HG03108 (cell line): Measurements from ENCODE around the gene PPP1CA.
A peak's percentile ranks its signal among the peaks of the same experiment; 100 is the strongest.
"Not testable (repeated sequence)": the region's sequence is repeated elsewhere in the genome, so short reads cannot be mapped to it uniquely, and the experiment has no call there.

Source experiments
- ATAC-seq: cut with Tn5 transposase; IDR thresholded peaks from one replicate; pipeline ENCODE4 v1.9.1; 2021; ENCODE audit warnings: moderate library complexity; ENCODE audit not compliant: unreplicated experiment

Gene PPP1CA

GRCh38 chr11:67404515-67405195 is 3.0 kb upstream of the PPP1CA start:
- no peak for ATAC-seq

GRCh38 chr11:67403085-67403484 is 1.4 kb upstream of the PPP1CA start:
- not testable (repeated sequence) for ATAC-seq

- not testable (repeated sequence) for ATAC-seq
These were observed 658 bp upstream of the PPP1CA start for GRCh38 chr11:67402192-67402839.

- peak; percentile 1 for ATAC-seq
These were observed 640 bp downstream of the PPP1CA start for GRCh38 chr11:67400942-67401494.

GRCh38 chr11:67400251-67400941 is 1.3 kb downstream of the PPP1CA start:
- no peak for ATAC-seq

GRCh38 chr11:67398661-67399563 is 2.7 kb downstream of the PPP1CA start:
- no peak for ATAC-seq

- ATAC-seq, result no peak
These were observed 3.5 kb downstream of the PPP1CA start for GRCh38 chr11:67397986-67398660.

- ATAC-seq, result no peak
These were observed 4.1 kb downstream of the PPP1CA start for GRCh38 chr11:67397536-67397935.

- ATAC-seq, result no peak
These were observed 4.9 kb downstream of the PPP1CA start for GRCh38 chr11:67396587-67397389.

- ATAC-seq, result no peak
These were observed 5.4 kb downstream of the PPP1CA start for GRCh38 chr11:67396259-67396581.

- ATAC-seq, result no peak
These were observed 6.0 kb downstream of the PPP1CA start for GRCh38 chr11:67395555-67396258.

- no peak for ATAC-seq
These were observed 7.7 kb downstream of the PPP1CA start for GRCh38 chr11:67393990-67394389.

- ATAC-seq, result no peak
These were observed 8.2 kb downstream of the PPP1CA start for GRCh38 chr11:67393437-67393836.

- no peak for ATAC-seq
These were observed 9.4 kb downstream of the PPP1CA start for GRCh38 chr11:67392183-67392715.

- peak; percentile 38 for ATAC-seq
These were observed 10.1 kb downstream of the PPP1CA start, which contains the start of gene RAD9A for GRCh38 chr11:67391304-67392182. Gene RAD9A, plus strand, starts transcription at chr11:67391986. Its CDS starts 59 bp downstream, at chr11:67392045.

- peak; percentile 8 for ATAC-seq
These were observed 10.7 kb downstream of the PPP1CA start for GRCh38 chr11:67390947-67391303.

- ATAC-seq, result no peak
These were observed 12.2 kb downstream of the PPP1CA start for GRCh38 chr11:67389477-67389876.

- ATAC-seq, result no peak
These were observed 14.1 kb downstream of the PPP1CA start for GRCh38 chr11:67387518-67387917.
